OCI-LY7 (cell line): ENCODE results near the gene KDM2A. TPM values are rescaled to one million over a fixed set of nuclear protein-coding genes. Genes with fewer than 3 reads are reported as not detected.

Experiments used
- BruUV-seq: library from RNA; stranded (reverse); fragments of 400-500 nt; replicated peaks from 2 replicates; lab custom pipeline; 2021; lab: Mats Ljungman, UMichigan
- CTCF ChIA-PET: fragments of 300-600 bp; sonication (Branson Sonifier 250); formaldehyde crosslinking; loops from one replicate; lab custom pipeline; 2022; ENCODE audit warnings: antibody characterized with exemption; ENCODE audit not compliant: unreplicated experiment; lab: Charles Lee
- POLR2A ChIA-PET: fragments of 300-600 bp; sonication (Branson Sonifier 250); formaldehyde crosslinking; loops from one replicate; lab custom pipeline; 2022; ENCODE audit warnings: antibody characterized with exemption; lab: Charles Lee
- DNase-seq: peaks from one replicate; pipeline ENCODE4 v3.0.0-alpha.2; 2015; ENCODE audit warnings: low spot score
- H2AFZ ChIP-seq: fragments of 200-600 bp; sonication (generic), shearing (Covaris generic); 2 replicates; pipeline ENCODE4 v1.6.1; 2014; ENCODE audit warnings: mild to moderate bottlenecking, antibody characterized with exemption, low read length, moderate library complexity
- H3K27ac ChIP-seq: fragments of 200-600 bp; sonication (generic); 2 replicates; pipeline ENCODE4 v1.5.1; 2014; ENCODE audit warnings: mixed run types, low read depth, mild to moderate bottlenecking, moderate library complexity, low read length, inconsistent platforms; ENCODE audit not compliant: poor library complexity, severe bottlenecking
- H3K36me3 ChIP-seq: fragments of 200-600 bp; sonication (generic); 2 replicates; pipeline ENCODE4 v1.6.1; 2014; ENCODE audit warnings: mild to moderate bottlenecking, antibody characterized with exemption, low read length, moderate library complexity, mixed read lengths; ENCODE audit not compliant: insufficient read depth
- H3K4me1 ChIP-seq: fragments of 200-600 bp; sonication (generic); 2 replicates; pipeline ENCODE4 v1.5.1; 2014; ENCODE audit warnings: mild to moderate bottlenecking, low read length; ENCODE audit not compliant: insufficient read depth, poor library complexity, severe bottlenecking
- H3K4me2 ChIP-seq: fragments of 200-600 bp; sonication (generic); 2 replicates; pipeline ENCODE4 v1.6.1; 2014; ENCODE audit warnings: mild to moderate bottlenecking, low read length
- H3K4me3 ChIP-seq: fragments of 200-600 bp; sonication (generic); 2 replicates; pipeline ENCODE4 v1.5.1; 2014; ENCODE audit warnings: mild to moderate bottlenecking, low read depth, low read length; ENCODE audit not compliant: poor library complexity, severe bottlenecking
- H3K79me2 ChIP-seq: fragments of 200-600 bp; sonication (generic); 2 replicates; pipeline ENCODE4 v1.6.1; 2016; ENCODE audit warnings: low read depth, mild to moderate bottlenecking, low read length, moderate library complexity, mixed read lengths; ENCODE audit not compliant: insufficient read depth
- H3K9me2 ChIP-seq: fragments of 200-600 bp; sonication (generic); 2 replicates; pipeline ENCODE4 v1.6.1; 2016; ENCODE audit warnings: mild to moderate bottlenecking, low read length, mixed read lengths; ENCODE audit not compliant: insufficient read depth
- H3K9me3 ChIP-seq: fragments of 200-600 bp; sonication (generic); 2 replicates; pipeline ENCODE4 v1.6.1; 2014; ENCODE audit warnings: mild to moderate bottlenecking, mixed run types, low read length, mixed read lengths
- H4K20me1 ChIP-seq: fragments of 200-600 bp; sonication (generic); 2 replicates; pipeline ENCODE4 v1.6.1; 2014; ENCODE audit warnings: mild to moderate bottlenecking, antibody characterized with exemption, low read length, moderate library complexity, mixed read lengths; ENCODE audit not compliant: insufficient read depth
- CTCF ChIP-seq: fragments of 200-600 bp; sonication (generic); conservative IDR thresholded peaks from 2 replicates; pipeline ENCODE4 v1.5.1; 2014; ENCODE audit warnings: mild to moderate bottlenecking, antibody characterized with exemption, low read length, moderate library complexity, mixed read lengths
- EZH2phosphoT487 ChIP-seq: fragments of 200-600 bp; sonication (generic); IDR thresholded peaks from 2 replicates; pipeline ENCODE4 v1.6.1; 2018; ENCODE audit warnings: low read depth, borderline replicate concordance, mild to moderate bottlenecking, mixed run types, antibody characterized with exemption, low read length, moderate library complexity, mixed read lengths
- intact Hi-C: fragments of 100-400 bp; cut with micrococcal nuclease; formaldehyde crosslinking; loops from one replicate; pipeline ENCODE4 v1.10.0; 2022; ENCODE audit not compliant: unreplicated experiment
- total RNA-seq, 2 experiments: library from RNA; depleted of rRNA in 1 of 2; stranded (reverse); fragments of >200 nt in 1 of 2; shearing (Covaris generic) in 1 of 2; gene quantifications; 2 replicates each; pipeline ENCODE4 v1.2.3, GENCODE V29; 2014 to 2022

The KDM2A gene
- total RNA-seq, 2 experiments from 2014 or later = 31.7 to 66.2 TPM

DNA sequence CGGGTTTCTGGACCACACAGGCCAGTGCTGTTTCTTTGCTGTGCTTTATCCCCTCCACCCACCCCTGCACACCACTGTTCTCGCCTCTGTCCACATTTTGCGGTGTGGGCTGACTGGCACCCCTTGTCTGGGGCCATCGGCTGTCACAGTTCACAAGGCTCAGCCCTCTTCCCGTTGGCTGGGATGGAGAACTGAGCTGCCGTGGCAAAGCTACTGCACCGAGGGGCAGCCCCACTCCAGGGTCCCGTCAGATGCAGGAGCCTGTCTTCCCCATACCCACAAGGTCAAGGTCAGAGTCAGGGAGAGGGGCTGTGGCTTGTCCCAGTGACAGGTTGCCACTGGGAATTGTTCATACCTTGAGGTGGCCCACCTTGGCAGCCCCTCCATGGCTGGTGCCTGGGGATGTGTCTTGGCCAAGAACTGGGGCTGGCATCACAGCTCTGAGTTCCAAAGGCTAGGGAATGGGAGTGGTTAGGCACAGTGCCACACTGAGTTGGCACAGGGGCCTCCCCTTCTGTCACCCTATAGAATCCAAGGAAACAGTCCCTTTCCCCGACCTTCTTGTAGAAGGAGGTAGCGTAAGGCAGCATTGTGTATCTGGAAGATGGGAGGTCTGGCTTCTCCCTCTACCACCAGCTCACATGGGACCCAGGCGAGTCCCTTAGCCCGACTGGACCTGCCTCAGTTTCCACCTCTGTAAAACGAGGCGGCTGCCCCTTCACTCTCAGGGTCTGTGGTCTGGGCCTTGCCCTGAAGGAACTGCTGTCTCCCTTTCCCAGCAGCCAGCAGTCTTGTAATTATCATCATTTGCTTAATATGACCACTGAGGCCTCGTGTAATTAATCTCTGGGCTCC lies 150.6 kb downstream of the KDM2A start:
- DNase-seq = peak; percentile 24
- H3K36me3 ChIP-seq = peaks cover 76% of the 10 kb centered on the region
- TF ChIP-seq EZH2phosphoT487 (no peak), CTCF (no peak)
- H3K27ac ChIP-seq = peak overlapping the region; percentile 98
- H2AFZ ChIP-seq = no peak overlapping the region
- intact Hi-C loops = loop anchor here (5.0 kb wide), 2 partner anchors 238 to 378 kb away; partner anchors contain the start of genes CDK2AP2 and PITPNM1
- no TSS peak for BruUV-seq
- H3K79me2 ChIP-seq = peaks cover 80% of the 10 kb centered on the region
- peak overlapping the region; percentile 97 for H3K4me2 ChIP-seq
- CTCF ChIA-PET = interaction anchor here (0.7 kb wide), 1 partner anchor 77 kb away, joined by 3 read pairs; no protein-coding TSS in a partner anchor
- no peaks in the 10 kb centered on the region for H3K9me3 ChIP-seq
- no peaks in the 10 kb centered on the region for H3K9me2 ChIP-seq
- POLR2A ChIA-PET = interaction anchor here (1.6 kb wide), 1 partner anchor 19 kb away, joined by 5 read pairs; no protein-coding TSS in a partner anchor
- H3K4me3 ChIP-seq = peak overlapping the region; percentile 87
- H4K20me1 ChIP-seq = peaks cover 7% of the 10 kb centered on the region; the same call in 1 of the 2 replicates
- H3K4me1 ChIP-seq = peaks cover 86% of the 10 kb centered on the region

DNA sequence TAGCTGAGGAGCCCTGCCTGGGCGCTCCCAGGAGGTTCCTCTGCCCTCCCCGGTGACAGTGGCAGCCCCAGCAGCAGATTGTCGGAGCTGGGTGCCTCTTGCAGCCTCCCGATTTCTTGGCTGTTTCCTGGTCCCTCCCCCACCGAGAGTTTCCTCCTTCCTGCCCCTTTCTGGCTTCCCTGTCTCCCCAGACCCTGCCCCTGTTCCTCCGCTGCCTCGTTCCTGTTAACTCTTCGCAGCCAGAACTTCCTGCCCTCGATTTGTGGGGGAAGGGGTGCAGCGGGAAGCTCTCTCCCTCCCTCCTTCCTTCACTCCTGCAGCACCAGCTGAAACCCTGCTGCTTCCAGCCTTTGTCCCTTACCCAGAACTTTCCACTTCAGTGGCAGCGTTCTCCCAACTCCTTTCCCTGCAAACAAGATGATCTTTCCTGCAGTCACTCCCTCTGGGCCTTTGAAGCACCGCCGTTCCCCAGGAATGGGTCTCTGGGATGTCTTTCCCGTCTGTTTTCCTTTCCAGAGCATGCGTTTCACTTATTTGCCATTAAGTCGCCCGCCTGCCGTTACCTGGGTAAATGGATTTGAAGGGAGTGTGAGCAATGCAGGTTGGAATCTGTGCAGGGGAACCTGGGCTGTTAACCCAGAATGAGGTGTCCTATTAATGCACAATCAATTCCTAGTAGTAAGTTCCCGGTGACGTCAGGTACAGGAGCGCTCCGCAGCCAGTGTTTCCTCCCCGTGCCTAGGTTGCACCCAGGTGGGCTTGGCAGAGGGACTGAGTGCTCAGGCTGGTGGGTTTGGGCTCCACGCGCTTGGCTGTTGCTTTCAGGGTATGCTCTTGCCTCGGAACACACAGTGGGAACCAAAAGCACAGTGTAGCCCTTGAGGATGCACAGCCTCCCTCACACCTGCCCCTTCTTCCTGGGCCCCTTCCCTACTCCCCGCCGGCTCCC lies 151.5 kb downstream of the KDM2A start:
- Histone ChIP-seq H2AFZ (no peak overlapping the region), H3K79me2 (peaks cover 89% of the 10 kb centered on the region), H3K36me3 (peaks cover 85% of the 10 kb centered on the region), H3K4me1 (peaks cover 86% of the 10 kb centered on the region), H4K20me1 (peaks cover 7% of the 10 kb centered on the region; the same call in 1 of the 2 replicates), H3K9me2 (no peaks in the 10 kb centered on the region), H3K27ac (peak overlapping the region; percentile 98), H3K4me2 (peak overlapping the region; percentile 97), H3K4me3 (peak overlapping the region; percentile 87), H3K9me3 (no peaks in the 10 kb centered on the region)
- POLR2A ChIA-PET = interaction anchor here (0.6 to 1.6 kb wide), 3 partner anchors 18 to 191 kb away, joined by 3 to 5 read pairs (median 3); no protein-coding TSS in a partner anchor
- BruUV-seq = TSS peak; percentile 11
- peak; percentile 53 for DNase-seq
- intact Hi-C loops = no loop called here
- CTCF ChIA-PET = interaction anchor here (0.6 to 0.7 kb wide), 2 partner anchors 76 to 105 kb away, joined by 3 to 4 read pairs; no protein-coding TSS in a partner anchor
- TF ChIP-seq EZH2phosphoT487 (no peak), CTCF (no peak)
